ENCODE measurements around the gene ZNF831.

DNA sequence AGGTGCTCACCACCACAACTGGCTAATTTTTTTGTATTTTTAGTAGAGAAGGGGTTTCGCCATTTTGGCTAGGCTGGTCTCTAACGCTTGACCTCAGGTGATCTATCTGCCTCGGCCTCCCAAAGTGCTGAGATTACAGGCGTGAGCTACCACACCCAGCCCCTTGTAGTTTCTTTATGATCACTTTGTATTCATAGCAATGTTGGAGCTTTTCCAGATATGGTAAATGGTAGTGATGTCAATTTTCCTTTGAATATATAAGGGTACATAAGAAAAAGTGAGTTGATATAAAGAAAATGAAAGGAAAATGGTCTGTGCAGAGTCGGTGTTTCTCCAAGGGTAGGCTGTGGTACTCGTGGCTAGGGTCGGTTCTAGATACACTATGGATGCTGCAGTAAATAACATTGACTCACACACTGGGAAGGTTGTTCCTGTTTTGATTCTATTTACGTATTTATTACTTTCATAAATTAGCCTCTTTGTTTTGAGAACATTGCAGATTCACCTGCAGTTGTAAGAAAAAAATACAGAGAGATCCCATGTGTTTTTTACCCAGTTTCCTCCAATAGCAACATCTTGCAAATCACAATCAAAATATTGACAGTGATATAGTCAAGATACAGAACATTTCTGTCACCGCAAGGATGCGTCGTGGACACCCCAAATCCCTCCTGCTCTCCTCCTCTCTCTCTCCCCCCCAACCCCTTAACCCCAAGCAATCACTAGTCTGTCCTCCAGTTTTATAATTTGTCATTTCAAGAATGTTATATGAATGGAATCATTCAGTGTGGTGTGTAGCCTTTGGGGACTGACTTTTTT lies 2.5 kb downstream of the ZNF831 start:
- TF ChIP-seq, protein P1, sequence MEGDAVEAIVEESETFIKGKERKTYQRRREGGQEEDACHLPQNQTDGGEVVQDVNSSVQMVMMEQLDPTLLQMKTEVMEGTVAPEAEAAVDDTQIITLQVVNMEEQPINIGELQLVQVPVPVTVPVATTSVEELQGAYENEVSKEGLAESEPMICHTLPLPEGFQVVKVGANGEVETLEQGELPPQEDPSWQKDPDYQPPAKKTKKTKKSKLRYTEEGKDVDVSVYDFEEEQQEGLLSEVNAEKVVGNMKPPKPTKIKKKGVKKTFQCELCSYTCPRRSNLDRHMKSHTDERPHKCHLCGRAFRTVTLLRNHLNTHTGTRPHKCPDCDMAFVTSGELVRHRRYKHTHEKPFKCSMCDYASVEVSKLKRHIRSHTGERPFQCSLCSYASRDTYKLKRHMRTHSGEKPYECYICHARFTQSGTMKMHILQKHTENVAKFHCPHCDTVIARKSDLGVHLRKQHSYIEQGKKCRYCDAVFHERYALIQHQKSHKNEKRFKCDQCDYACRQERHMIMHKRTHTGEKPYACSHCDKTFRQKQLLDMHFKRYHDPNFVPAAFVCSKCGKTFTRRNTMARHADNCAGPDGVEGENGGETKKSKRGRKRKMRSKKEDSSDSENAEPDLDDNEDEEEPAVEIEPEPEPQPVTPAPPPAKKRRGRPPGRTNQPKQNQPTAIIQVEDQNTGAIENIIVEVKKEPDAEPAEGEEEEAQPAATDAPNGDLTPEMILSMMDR (IDR thresholded peaks at IDR 0.05 in 2 of 3, conservative IDR thresholded peaks at IDR 0.05 in 1 of 3; ENCODE audit: control insufficient read depth in 2 of 3, extremely low read depth in 1 of 3, insufficient read depth in 1 of 3, low read depth in 3 of 3, low read length in 3 of 3), result no peak
- no peak for TF ChIP-seq NR2C2 (IDR thresholded peaks at IDR 0.05; ENCODE audit: borderline replicate concordance, control insufficient read depth, insufficient read length, low read depth)
- TF ChIP-seq POLR2A (IDR thresholded peaks at IDR 0.05; ENCODE audit: low read depth, low read length), result no peak
- no peak for TF ChIP-seq SPI1 (IDR thresholded peaks at IDR 0.05; ENCODE audit: borderline replicate concordance, insufficient read depth, low read depth, low read length)
- no peak for TF ChIP-seq SMC3 (IDR thresholded peaks at IDR 0.05; ENCODE audit: borderline replicate concordance, low read length)
- TF ChIP-seq, protein P2, sequence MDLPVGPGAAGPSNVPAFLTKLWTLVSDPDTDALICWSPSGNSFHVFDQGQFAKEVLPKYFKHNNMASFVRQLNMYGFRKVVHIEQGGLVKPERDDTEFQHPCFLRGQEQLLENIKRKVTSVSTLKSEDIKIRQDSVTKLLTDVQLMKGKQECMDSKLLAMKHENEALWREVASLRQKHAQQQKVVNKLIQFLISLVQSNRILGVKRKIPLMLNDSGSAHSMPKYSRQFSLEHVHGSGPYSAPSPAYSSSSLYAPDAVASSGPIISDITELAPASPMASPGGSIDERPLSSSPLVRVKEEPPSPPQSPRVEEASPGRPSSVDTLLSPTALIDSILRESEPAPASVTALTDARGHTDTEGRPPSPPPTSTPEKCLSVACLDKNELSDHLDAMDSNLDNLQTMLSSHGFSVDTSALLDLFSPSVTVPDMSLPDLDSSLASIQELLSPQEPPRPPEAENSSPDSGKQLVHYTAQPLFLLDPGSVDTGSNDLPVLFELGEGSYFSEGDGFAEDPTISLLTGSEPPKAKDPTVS (IDR thresholded peaks at IDR 0.05; ENCODE audit: low read depth, low read length), result no peak
- TF ChIP-seq SIN3A (IDR thresholded peaks at IDR 0.05; ENCODE audit: low read depth, low read length), result no peak
- no peak for TF ChIP-seq EP300 (IDR thresholded peaks at IDR 0.05; ENCODE audit: borderline replicate concordance in 1 of 2, control insufficient read depth in 1 of 2, low read depth in 2 of 2, low read length in 2 of 2)
- TF ChIP-seq, protein P3, sequence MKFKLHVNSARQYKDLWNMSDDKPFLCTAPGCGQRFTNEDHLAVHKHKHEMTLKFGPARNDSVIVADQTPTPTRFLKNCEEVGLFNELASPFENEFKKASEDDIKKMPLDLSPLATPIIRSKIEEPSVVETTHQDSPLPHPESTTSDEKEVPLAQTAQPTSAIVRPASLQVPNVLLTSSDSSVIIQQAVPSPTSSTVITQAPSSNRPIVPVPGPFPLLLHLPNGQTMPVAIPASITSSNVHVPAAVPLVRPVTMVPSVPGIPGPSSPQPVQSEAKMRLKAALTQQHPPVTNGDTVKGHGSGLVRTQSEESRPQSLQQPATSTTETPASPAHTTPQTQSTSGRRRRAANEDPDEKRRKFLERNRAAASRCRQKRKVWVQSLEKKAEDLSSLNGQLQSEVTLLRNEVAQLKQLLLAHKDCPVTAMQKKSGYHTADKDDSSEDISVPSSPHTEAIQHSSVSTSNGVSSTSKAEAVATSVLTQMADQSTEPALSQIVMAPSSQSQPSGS (IDR thresholded peaks at IDR 0.05; ENCODE audit: low read length), result no peak
- TF ChIP-seq, protein P4, sequence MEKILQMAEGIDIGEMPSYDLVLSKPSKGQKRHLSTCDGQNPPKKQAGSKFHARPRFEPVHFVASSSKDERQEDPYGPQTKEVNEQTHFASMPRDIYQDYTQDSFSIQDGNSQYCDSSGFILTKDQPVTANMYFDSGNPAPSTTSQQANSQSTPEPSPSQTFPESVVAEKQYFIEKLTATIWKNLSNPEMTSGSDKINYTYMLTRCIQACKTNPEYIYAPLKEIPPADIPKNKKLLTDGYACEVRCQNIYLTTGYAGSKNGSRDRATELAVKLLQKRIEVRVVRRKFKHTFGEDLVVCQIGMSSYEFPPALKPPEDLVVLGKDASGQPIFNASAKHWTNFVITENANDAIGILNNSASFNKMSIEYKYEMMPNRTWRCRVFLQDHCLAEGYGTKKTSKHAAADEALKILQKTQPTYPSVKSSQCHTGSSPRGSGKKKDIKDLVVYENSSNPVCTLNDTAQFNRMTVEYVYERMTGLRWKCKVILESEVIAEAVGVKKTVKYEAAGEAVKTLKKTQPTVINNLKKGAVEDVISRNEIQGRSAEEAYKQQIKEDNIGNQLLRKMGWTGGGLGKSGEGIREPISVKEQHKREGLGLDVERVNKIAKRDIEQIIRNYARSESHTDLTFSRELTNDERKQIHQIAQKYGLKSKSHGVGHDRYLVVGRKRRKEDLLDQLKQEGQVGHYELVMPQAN (conservative IDR thresholded peaks at IDR 0.05), result no peak
- no peak for TF ChIP-seq MTA2 (IDR thresholded peaks at IDR 0.05; ENCODE audit: low read depth)
- TF ChIP-seq CHD4 (IDR thresholded peaks at IDR 0.05), result no peak

All from GM12878 (cell line).